Osteoblast (primary cell): ENCODE data around the gene DHX16. TPM values are rescaled to one million over a fixed set of nuclear protein-coding genes. Genes with fewer than 3 reads are reported as not detected.

Source experiments
- DNase-seq: peaks from one replicate; pipeline ENCODE4 v3.0.0; 2011; ENCODE audit warnings: low spot score, mixed read lengths; ENCODE audit not compliant: insufficient read length; ENCODE audit errors: missing footprints
- H2AFZ ChIP-seq: 2 replicates; pipeline ENCODE4 v1.6.0; 2011; ENCODE audit warnings: mild to moderate bottlenecking, low read length
- H3K27ac ChIP-seq: 2 replicates; pipeline ENCODE4 v1.5.1; 2011; ENCODE audit warnings: mild to moderate bottlenecking, low read depth, low read length, moderate library complexity
- H3K27me3 ChIP-seq: 2 replicates; pipeline ENCODE4 v1.6.0; 2012; ENCODE audit warnings: mild to moderate bottlenecking, control low read depth, inconsistent platforms, low read length, moderate library complexity; ENCODE audit not compliant: insufficient read depth
- H3K36me3 ChIP-seq: 2 replicates; pipeline ENCODE4 v1.5.1; 2011; ENCODE audit warnings: mild to moderate bottlenecking, low read length, control low read depth, moderate library complexity; ENCODE audit not compliant: insufficient read depth
- H3K4me1 ChIP-seq: 2 replicates; pipeline ENCODE4 v1.5.1; 2011; ENCODE audit warnings: mild to moderate bottlenecking, low read length, control low read depth, moderate library complexity; ENCODE audit not compliant: insufficient read depth
- H3K4me2 ChIP-seq: 2 replicates; pipeline ENCODE4 v1.6.0; 2011; ENCODE audit warnings: mild to moderate bottlenecking, low read length; ENCODE audit not compliant: insufficient read depth
- H3K4me3 ChIP-seq: fragments of 200-600 bp; sonication (generic); 3 replicates; pipeline ENCODE4 v1.5.1; 2012; ENCODE audit warnings: mild to moderate bottlenecking, low read length, inconsistent platforms; ENCODE audit not compliant: insufficient read depth
- H3K79me2 ChIP-seq: 2 replicates; pipeline ENCODE4 v1.6.0; 2012; ENCODE audit warnings: mild to moderate bottlenecking, low read length, control low read depth, inconsistent platforms; ENCODE audit not compliant: insufficient read depth
- H3K9me3 ChIP-seq: 2 replicates; pipeline ENCODE4 v1.5.1; 2011; ENCODE audit warnings: low read depth, low read length, control low read depth
- H4K20me1 ChIP-seq: 2 replicates; pipeline ENCODE4 v1.6.0; 2012; ENCODE audit warnings: mild to moderate bottlenecking, low read length, control low read depth; ENCODE audit not compliant: insufficient read depth
- total RNA-seq: library from RNA; depleted of rRNA; stranded (reverse); fragments of >200 nt; gene quantifications from 2 replicates; pipeline ENCODE4 v1.2.3, GENCODE V29; 2012
- TF ChIP-seq, protein P1 (sequence below): IDR thresholded peaks from 2 replicates; pipeline ENCODE4 v1.5.1; 2011; ENCODE audit warnings: mild to moderate bottlenecking, low read depth, low read length, moderate library complexity; ENCODE audit errors: extremely low read depth

The DHX16 gene
- total RNA-seq, 1 donor = 26.1 TPM

DNA sequence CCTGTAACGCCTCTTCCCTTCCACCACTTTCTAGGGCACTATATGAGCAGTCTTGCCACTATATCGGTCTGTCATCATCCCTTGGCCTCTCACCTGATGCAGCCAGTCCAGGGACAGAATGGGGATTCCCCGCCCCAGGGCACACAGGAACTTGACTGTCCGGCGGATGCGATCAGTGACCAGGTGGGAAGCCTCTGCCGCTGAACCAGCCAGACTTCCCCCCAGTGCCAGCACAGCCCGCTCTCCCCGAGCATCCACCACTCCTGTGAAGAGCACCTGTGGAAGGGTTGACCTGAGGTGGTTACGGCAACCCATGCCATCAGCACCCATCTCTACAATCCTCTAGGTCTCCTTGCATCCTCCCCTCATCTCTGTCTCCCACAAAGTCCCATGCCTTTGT, 30.2 kb upstream of the DHX16 start:
- TF ChIP-seq, protein P1, sequence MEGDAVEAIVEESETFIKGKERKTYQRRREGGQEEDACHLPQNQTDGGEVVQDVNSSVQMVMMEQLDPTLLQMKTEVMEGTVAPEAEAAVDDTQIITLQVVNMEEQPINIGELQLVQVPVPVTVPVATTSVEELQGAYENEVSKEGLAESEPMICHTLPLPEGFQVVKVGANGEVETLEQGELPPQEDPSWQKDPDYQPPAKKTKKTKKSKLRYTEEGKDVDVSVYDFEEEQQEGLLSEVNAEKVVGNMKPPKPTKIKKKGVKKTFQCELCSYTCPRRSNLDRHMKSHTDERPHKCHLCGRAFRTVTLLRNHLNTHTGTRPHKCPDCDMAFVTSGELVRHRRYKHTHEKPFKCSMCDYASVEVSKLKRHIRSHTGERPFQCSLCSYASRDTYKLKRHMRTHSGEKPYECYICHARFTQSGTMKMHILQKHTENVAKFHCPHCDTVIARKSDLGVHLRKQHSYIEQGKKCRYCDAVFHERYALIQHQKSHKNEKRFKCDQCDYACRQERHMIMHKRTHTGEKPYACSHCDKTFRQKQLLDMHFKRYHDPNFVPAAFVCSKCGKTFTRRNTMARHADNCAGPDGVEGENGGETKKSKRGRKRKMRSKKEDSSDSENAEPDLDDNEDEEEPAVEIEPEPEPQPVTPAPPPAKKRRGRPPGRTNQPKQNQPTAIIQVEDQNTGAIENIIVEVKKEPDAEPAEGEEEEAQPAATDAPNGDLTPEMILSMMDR = no peak
- peaks cover 50% of the 10 kb centered on the region for H3K36me3 ChIP-seq
- no peak overlapping the region for H3K4me2 ChIP-seq
- no peak overlapping the region for H3K4me3 ChIP-seq
- H3K27me3 ChIP-seq = no peaks in the 10 kb centered on the region
- no peaks in the 10 kb centered on the region for H3K9me3 ChIP-seq
- no peak for DNase-seq
- no peak overlapping the region for H2AFZ ChIP-seq
- no peaks in the 10 kb centered on the region for H4K20me1 ChIP-seq
- H3K4me1 ChIP-seq = peaks cover 6% of the 10 kb centered on the region
- no peaks in the 10 kb centered on the region for H3K79me2 ChIP-seq
- no peak overlapping the region for H3K27ac ChIP-seq

DNA sequence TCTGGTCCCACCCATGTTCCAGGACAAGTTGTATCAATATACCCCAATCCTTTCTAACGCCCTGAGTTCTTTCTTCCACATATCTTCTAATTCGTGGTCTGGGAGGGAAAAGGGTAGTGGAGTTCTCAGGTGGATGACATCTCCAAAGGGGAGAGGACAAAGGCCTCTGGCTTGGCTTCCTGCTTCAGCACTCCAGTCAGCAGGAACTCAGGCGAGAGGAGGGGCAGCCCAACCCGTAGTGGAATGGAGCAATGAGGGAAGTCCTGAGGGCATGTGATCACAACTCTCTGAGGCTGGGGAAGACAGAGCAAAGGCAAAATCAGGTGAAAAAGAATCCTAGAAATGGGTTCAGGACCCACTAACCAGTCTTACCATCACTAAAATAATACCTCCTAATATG, 27.5 kb upstream of the DHX16 start:
- Histone ChIP-seq H2AFZ (no peak overlapping the region), H4K20me1 (no peaks in the 10 kb centered on the region), H3K36me3 (peaks cover 32% of the 10 kb centered on the region), H3K27me3 (no peaks in the 10 kb centered on the region), H3K4me2 (no peak overlapping the region), H3K79me2 (no peaks in the 10 kb centered on the region), H3K9me3 (no peaks in the 10 kb centered on the region), H3K4me3 (no peak overlapping the region), H3K27ac (no peak overlapping the region), H3K4me1 (peaks cover 8% of the 10 kb centered on the region)
- TF ChIP-seq, protein P1 = no peak
- DNase-seq = no peak

DNA sequence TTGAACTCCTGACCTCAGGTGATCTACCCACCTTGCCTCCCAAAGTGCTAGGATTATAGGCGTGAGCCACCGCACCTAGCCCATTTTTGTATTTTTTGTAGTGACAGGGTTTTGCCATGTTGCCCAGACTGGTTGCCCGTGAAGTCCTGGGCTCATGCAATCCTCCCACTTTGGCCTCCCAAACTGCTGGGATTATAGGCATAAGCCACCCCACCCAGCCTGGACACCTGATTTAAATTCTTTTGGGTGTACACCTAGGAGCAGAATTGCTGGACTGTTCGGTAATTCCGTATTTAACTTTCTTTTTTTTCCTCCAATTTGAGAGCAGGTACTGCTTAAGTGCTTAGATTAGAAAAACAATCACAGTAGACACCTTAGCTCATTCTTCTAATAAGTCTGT, 23.6 kb upstream of the DHX16 start:
- no peak overlapping the region for H3K27ac ChIP-seq
- DNase-seq = no peak
- TF ChIP-seq, protein P1 = no peak
- H3K4me3 ChIP-seq = no peak overlapping the region
- H3K9me3 ChIP-seq = no peaks in the 10 kb centered on the region
- no peak overlapping the region for H2AFZ ChIP-seq
- no peaks in the 10 kb centered on the region for H3K79me2 ChIP-seq
- no peaks in the 10 kb centered on the region for H3K36me3 ChIP-seq
- peaks cover 7% of the 10 kb centered on the region for H3K4me1 ChIP-seq
- no peaks in the 10 kb centered on the region for H3K27me3 ChIP-seq
- no peaks in the 10 kb centered on the region for H4K20me1 ChIP-seq
- no peak overlapping the region for H3K4me2 ChIP-seq

DNA sequence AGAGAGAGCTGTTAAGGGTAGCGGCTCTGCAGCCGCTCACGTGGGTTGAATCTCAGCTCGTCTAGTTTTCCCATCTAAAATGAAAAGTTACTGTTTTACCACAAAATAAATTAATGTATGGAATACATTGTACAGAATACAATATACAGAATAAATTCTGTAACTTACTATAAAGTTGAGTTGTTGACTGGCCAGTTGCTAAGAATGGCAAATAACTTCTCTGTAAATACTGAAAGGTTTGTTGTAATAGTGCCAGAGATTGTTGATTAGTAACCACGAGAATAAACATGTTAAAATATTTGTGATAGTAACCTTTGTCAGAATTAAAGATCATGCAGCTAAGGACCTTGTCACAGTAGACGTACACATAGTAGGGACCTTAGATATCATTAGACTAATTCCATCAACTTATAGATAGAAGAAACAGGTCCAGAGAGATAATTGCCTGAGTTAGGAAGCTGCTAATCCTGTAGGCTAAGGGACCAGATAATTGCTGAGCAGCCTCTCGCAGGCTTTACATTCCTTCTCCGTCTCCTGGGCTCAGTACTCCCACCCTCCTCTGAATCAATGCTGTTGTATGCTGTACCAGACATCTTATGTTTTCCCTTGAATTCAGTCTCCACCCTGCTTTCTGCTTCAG, 18.5 kb upstream of the DHX16 start:
- H3K4me1 ChIP-seq = peaks cover 35% of the 10 kb centered on the region
- TF ChIP-seq, protein P1 = no peak
- H3K9me3 ChIP-seq = no peaks in the 10 kb centered on the region
- H3K27me3 ChIP-seq = no peaks in the 10 kb centered on the region
- H3K27ac ChIP-seq = peak overlapping the region; percentile 74
- H3K4me2 ChIP-seq = peak overlapping the region; percentile 81
- H3K36me3 ChIP-seq = no peaks in the 10 kb centered on the region
- no peak for DNase-seq
- H4K20me1 ChIP-seq = peaks cover under 1% of the 10 kb centered on the region
- peaks cover 29% of the 10 kb centered on the region for H3K79me2 ChIP-seq
- H3K4me3 ChIP-seq = peak overlapping the region; percentile 85
- peak overlapping the region; percentile 79 for H2AFZ ChIP-seq
